ENCODE data around the gene TMPRSS11E.

The TMPRSS11E gene

DNA sequence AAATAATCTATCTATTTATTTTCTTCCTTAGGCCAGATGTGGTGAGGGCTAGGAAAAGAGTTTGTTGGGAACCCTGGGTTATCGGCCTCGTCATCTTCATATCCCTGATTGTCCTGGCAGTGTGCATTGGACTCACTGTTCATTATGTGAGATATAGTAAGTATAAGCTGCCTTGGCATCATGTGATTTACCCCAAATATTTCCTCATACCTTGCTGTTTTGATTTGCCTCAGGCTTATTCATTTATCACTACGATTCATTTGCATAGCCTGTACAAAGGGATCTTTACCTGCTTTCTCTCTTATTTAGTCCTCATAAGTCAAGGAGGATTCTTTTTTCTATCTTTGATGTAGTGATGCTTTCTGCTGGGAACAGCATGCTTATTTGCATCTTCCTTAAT lies 14.5 kb downstream of the TMPRSS11E start:
- TF ChIP-seq, protein P1, sequence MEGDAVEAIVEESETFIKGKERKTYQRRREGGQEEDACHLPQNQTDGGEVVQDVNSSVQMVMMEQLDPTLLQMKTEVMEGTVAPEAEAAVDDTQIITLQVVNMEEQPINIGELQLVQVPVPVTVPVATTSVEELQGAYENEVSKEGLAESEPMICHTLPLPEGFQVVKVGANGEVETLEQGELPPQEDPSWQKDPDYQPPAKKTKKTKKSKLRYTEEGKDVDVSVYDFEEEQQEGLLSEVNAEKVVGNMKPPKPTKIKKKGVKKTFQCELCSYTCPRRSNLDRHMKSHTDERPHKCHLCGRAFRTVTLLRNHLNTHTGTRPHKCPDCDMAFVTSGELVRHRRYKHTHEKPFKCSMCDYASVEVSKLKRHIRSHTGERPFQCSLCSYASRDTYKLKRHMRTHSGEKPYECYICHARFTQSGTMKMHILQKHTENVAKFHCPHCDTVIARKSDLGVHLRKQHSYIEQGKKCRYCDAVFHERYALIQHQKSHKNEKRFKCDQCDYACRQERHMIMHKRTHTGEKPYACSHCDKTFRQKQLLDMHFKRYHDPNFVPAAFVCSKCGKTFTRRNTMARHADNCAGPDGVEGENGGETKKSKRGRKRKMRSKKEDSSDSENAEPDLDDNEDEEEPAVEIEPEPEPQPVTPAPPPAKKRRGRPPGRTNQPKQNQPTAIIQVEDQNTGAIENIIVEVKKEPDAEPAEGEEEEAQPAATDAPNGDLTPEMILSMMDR (IDR thresholded peaks at IDR 0.05; ENCODE audit: insufficient read depth, low read depth, low read length, missing control alignments) = no peak
- DNase-seq (ENCODE audit: low read depth) = peak; percentile 50
- no peak overlapping the region for H3K4me3 ChIP-seq (ENCODE audit: low read length)

DNA sequence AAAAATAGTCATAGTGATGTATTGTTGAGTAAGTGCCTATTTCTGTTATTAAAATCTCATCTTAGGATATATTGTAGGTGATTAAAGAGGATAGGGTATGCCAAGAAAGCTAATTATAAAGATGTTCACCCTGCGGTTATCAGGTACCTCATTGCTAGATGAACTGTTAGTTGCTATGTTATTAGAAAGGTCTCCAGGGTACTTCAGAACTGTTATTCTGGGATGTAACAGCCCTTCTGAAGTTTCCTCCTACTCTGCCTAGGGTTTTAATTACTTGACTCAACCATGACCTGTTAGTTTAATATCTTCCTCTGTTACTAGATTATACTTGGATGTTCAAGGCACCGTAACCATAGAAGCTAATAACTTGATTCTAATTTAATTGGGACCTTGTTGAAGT lies 15.4 kb downstream of the TMPRSS11E start:
- TF ChIP-seq, protein P1 (IDR thresholded peaks at IDR 0.05; ENCODE audit: insufficient read depth, low read depth, low read length, missing control alignments) = no peak

DNA sequence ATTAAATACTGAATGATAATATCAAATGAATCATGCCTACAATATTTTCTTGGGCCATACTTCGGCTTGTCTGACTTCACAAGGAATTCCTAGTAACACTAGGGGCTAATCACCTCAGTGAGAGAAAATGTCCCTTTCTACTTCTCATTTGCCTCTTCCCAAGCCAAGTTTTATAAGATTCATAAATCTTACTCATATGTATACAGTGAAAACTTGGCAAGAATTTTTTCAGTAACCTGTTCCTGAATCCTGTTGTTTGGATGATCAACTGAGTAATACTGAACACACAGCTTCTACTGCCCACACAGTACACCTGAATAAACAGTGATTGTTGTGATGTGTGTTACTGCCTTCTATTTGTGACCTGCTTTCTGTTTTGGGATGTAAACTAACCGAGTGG lies 16.5 kb downstream of the TMPRSS11E start:
- H3K4me3 ChIP-seq (ENCODE audit: low read length) = no peak overlapping the region
- TF ChIP-seq, protein P1 (IDR thresholded peaks at IDR 0.05; ENCODE audit: insufficient read depth, low read depth, low read length, missing control alignments) = no peak
- peak; percentile 80 for DNase-seq (ENCODE audit: low read depth)

More for the DNA sequence above, 15.4 kb downstream of the TMPRSS11E start:
- no peak overlapping the region for H3K4me3 ChIP-seq (ENCODE audit: low read length)
- no peak for DNase-seq (ENCODE audit: low read depth)

DNA sequence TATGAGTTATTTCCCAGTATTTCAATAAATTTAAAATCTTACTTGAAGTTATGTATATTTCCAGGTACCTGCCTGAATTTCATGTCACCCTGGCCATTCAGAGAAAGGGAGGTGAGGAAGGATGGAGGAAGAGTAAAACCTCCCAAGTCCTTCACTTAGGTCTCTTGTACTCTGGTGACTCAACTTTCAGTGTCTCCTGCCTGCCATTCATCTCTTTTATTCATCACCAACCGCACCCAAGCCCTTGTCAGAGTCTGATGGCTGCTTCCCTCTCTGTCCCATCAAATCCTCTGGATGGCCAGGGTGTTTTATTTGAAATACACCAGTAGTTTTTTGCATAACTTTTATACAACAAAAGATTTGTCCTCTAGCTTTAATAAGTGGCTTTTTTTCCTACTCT lies 17.8 kb downstream of the TMPRSS11E start:
- DNase-seq (ENCODE audit: low read depth) = peak; percentile 77
- TF ChIP-seq, protein P1 (IDR thresholded peaks at IDR 0.05; ENCODE audit: insufficient read depth, low read depth, low read length, missing control alignments) = no peak
- H3K4me3 ChIP-seq (ENCODE audit: low read length) = no peak overlapping the region

DNA sequence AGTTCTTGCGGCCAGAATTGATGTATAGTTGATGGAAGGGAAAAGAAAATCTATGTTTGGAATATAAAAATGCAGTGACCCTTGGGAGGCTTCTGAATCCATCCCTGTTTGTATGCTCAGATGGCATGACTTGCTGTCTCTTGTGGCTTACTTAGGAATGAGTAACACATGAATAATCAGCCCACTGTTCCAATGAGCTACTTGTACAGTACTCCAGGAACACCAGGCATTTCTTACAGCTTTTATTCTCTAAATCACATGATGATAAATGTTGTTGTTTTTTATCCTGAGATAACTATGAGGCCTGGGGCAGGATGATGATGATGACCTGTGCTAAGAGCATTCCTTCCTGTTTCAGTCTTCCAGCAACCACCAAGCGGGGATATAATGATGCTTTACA lies 18.9 kb downstream of the TMPRSS11E start:
- TF ChIP-seq, protein P1 (IDR thresholded peaks at IDR 0.05; ENCODE audit: insufficient read depth, low read depth, low read length, missing control alignments) = no peak
- DNase-seq (ENCODE audit: low read depth) = peak; percentile 90
- H3K4me3 ChIP-seq (ENCODE audit: low read length) = no peak overlapping the region

DNA sequence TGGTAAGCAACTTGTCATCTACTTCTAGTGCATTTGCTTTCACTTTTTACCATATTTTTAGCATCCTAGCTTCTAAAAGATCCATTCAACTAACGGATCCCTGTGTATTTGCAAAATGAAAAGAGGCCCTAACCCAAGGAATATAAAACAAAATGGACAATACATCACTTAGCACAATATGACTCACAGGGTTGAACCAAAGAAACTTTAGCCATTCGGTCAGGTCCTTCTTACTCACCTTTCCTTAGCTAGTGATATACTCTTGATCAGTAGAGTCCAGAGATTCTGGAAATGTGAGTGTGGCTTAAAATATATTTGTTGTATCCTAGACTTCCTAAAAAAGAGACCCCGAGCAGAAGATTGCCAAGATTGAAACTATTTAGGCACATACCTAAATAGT lies 19.5 kb downstream of the TMPRSS11E start:
- peak; percentile 59 for DNase-seq (ENCODE audit: low read depth)
- no peak overlapping the region for H3K4me3 ChIP-seq (ENCODE audit: low read length)
- TF ChIP-seq, protein P1 (IDR thresholded peaks at IDR 0.05; ENCODE audit: insufficient read depth, low read depth, low read length, missing control alignments) = no peak

DNA sequence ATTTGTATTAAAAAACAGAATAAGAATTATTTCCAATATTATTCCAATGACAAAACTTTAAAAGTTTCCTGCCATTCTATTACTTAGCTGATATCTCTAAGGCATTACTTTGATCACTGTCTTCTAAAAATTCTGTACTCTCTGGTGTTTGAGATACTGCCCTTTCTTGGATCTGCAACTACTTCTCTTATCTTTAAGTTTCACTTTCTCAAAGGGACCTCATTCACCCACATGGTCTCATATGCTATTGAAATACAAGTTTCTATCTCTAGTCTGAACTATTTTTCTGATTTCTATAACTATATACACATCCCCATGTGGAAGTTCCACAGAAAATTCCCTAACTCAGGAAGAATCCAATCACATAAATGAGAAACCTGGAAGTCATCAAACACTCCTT lies 22.2 kb downstream of the TMPRSS11E start:
- no peak for DNase-seq (ENCODE audit: low read depth)
- H3K4me3 ChIP-seq (ENCODE audit: low read length) = no peak overlapping the region
- TF ChIP-seq, protein P1 (IDR thresholded peaks at IDR 0.05; ENCODE audit: insufficient read depth, low read depth, low read length, missing control alignments) = no peak
